ENCODE measurements around the gene GABBR2. TPM values are rescaled to one million over a fixed set of nuclear protein-coding genes. Genes with fewer than 3 reads are reported as not detected.

GABBR2 gene
- total and polyA plus RNA-seq, 9 of the 15 experiments (the other 6 are each of a cell fraction or from before 2014, with no cell fraction given), result 0.15 to 1.9 (median 0.32) TPM

DNA sequence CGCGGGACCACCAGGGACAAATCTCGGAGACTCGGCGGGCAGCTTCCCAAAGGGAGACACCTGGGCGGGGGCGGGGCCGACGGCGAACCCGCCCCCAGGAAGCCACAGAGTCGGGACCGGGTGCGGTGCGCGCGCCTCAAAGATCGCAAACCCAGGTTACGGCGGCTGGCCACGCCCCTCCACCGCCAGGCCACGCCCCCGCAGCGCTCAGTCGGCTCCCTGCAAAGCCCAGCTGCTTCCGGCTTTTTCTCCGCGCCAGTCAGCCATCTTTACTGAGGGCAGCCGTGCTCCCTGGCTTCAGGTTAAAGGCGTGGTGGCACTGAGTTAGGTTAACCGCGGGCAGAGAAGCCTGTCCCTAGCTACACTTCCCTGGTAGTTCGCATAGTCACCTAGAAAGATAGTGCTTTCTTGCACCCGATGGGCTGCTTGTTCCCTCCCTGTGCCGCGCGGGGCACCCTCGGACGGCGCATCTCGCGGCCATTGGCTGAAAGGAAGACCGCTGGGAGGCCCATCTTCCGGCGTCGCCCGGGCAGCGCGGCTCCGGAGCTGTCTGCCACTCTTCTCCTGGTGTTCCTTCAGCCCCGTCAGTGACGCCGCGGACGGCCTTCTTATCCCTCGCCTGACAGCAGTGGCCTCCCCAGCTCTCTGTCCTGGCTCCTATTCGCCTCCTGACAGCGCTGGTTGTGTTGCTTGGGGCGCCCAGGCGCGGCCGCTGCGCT, 453.0 kb downstream of the GABBR2 start, which contains the start of gene TBC1D2 (continued):
- TF ChIP-seq ZNF592 (IDR thresholded peaks at IDR 0.05) (peak; percentile 84), CTBP1 (IDR thresholded peaks at IDR 0.05; ENCODE audit: borderline replicate concordance) (peak; percentile 97), NFYB (IDR thresholded peaks at IDR 0.05; ENCODE audit: extremely low read depth, insufficient read length) (peak; percentile 81), GABPA (tag; conservative IDR thresholded peaks at IDR 0.05; ENCODE audit: low read depth) (peak; percentile 93), ZNF184 (CRISPR knock-in tag; IDR thresholded peaks at IDR 0.05) (no peak), TOE1 (IDR thresholded peaks at IDR 0.05; ENCODE audit: borderline replicate concordance) (peak; percentile 72), TOE1 (CRISPR knock-in tag; IDR thresholded peaks at IDR 0.05; ENCODE audit: borderline replicate concordance, low read depth) (no peak), NFE2L1 (tag; IDR thresholded peaks at IDR 0.05; ENCODE audit: borderline replicate concordance, low read depth) (no peak), ZNF140 (CRISPR knock-in tag; IDR thresholded peaks at IDR 0.05) (no peak), CREBBP (IDR thresholded peaks at IDR 0.05; ENCODE audit: low read depth, low read length) (no peak), ZNF12 (CRISPR knock-in tag; IDR thresholded peaks at IDR 0.05) (no peak; the same call in none of the 2 replicates), MTA3 (IDR thresholded peaks at IDR 0.05; ENCODE audit: borderline replicate concordance) (peak; percentile 94), MYBL2 (IDR thresholded peaks at IDR 0.05; ENCODE audit: low read depth) (no peak; the same call in 1 of the 2 replicates), MYBL2 (CRISPR knock-in tag; IDR thresholded peaks at IDR 0.05; ENCODE audit: borderline replicate concordance) (no peak), NCOA1 (IDR thresholded peaks at IDR 0.05; ENCODE audit: low read depth) (no peak; the same call in 1 of the 2 replicates), ZNF224 (CRISPR knock-in tag; IDR thresholded peaks at IDR 0.05) (no peak), ZBTB7A (IDR thresholded peaks at IDR 0.05; ENCODE audit: borderline replicate concordance, control insufficient read depth, low read depth, low read length) (peak; percentile 73; the same call in 1 of the 2 replicates), PTTG1 (tag; IDR thresholded peaks at IDR 0.05; ENCODE audit: low read depth) (no peak)
- TF ChIP-seq, protein P1, sequence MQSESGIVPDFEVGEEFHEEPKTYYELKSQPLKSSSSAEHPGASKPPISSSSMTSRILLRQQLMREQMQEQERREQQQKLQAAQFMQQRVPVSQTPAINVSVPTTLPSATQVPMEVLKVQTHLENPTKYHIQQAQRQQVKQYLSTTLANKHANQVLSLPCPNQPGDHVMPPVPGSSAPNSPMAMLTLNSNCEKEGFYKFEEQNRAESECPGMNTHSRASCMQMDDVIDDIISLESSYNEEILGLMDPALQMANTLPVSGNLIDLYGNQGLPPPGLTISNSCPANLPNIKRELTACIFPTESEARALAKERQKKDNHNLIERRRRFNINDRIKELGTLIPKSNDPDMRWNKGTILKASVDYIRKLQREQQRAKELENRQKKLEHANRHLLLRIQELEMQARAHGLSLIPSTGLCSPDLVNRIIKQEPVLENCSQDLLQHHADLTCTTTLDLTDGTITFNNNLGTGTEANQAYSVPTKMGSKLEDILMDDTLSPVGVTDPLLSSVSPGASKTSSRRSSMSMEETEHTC (IDR thresholded peaks at IDR 0.05), result no peak
- TF ChIP-seq, protein P2, sequence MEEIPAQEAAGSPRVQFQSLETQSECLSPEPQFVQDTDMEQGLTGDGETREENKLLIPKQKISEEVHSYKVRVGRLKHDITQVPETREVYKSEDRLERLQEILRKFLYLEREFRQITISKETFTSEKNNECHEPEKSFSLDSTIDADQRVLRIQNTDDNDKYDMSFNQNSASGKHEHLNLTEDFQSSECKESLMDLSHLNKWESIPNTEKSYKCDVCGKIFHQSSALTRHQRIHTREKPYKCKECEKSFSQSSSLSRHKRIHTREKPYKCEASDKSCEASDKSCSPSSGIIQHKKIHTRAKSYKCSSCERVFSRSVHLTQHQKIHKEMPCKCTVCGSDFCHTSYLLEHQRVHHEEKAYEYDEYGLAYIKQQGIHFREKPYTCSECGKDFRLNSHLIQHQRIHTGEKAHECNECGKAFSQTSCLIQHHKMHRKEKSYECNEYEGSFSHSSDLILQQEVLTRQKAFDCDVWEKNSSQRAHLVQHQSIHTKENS (CRISPR knock-in tag; IDR thresholded peaks at IDR 0.05), result no peak
- TF ChIP-seq, protein P3, sequence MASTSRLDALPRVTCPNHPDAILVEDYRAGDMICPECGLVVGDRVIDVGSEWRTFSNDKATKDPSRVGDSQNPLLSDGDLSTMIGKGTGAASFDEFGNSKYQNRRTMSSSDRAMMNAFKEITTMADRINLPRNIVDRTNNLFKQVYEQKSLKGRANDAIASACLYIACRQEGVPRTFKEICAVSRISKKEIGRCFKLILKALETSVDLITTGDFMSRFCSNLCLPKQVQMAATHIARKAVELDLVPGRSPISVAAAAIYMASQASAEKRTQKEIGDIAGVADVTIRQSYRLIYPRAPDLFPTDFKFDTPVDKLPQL (IDR thresholded peaks at IDR 0.05; ENCODE audit: extremely low read depth, insufficient read length), result no peak

All from K562 (cell line).